DOHH2 (cell line): Measurements from ENCODE around the gene TRIM46.

Experiments used
- CTCF ChIP-seq: fragments of 200-600 bp; sonication (generic); IDR thresholded peaks from one replicate; pipeline ENCODE4 v1.5.1; 2014; ENCODE audit warnings: antibody characterized with exemption, mild to moderate bottlenecking, low read depth, low read length; ENCODE audit not compliant: poor library complexity, severe bottlenecking
- EZH2phosphoT487 ChIP-seq: fragments of 200-600 bp; sonication (generic); IDR thresholded peaks from 2 replicates; pipeline ENCODE4 v1.6.1; 2017; ENCODE audit warnings: borderline replicate concordance, mild to moderate bottlenecking, antibody characterized with exemption, low read length, moderate library complexity, mixed read lengths

- no peak for TF ChIP-seq CTCF
- no peak for TF ChIP-seq EZH2phosphoT487
Measured at GRCh38 chr1:155199792-155200191, 26.1 kb downstream of the TRIM46 start.
